Stomach (tissue), 4 donors: ENCODE measurements around the gene AKAP4.

Source experiments
- CTCF ChIP-seq, 7 experiments: fragments of 450-650 bp in 4 of 7; fragments of 200-600 bp in 3 of 7; sonication (generic) in 3 of 7; IDR thresholded peaks; one replicate each; pipeline ENCODE4 v1.5.1; 2016 to 2019; ENCODE audit warnings: antibody characterized with exemption in 7 of 7, control low read depth in 2 of 7, mild to moderate bottlenecking in 1 of 7
- EP300 ChIP-seq: sonication (generic); formaldehyde crosslinking; IDR thresholded peaks from one replicate; pipeline ENCODE4 v1.6.1; 2017; ENCODE audit warnings: antibody characterized with exemption
- POLR2A ChIP-seq, 4 donors: fragments of 450-650 bp; IDR thresholded peaks; one replicate each; pipeline ENCODE4 v1.6.1; 2016; ENCODE audit warnings: antibody characterized with exemption in 4 of 4, control low read depth in 2 of 4, mild to moderate bottlenecking in 1 of 4, moderate library complexity in 1 of 4
- POLR2AphosphoS5 ChIP-seq, 3 donors: sonication (generic); formaldehyde crosslinking; IDR thresholded peaks; one replicate each; pipeline ENCODE4 v1.6.1; 2016; ENCODE audit warnings: antibody characterized with exemption in 3 of 3

- no peak for TF ChIP-seq POLR2A (IDR thresholded peaks at IDR 0.05)
- TF ChIP-seq CTCF (IDR thresholded peaks at IDR 0.05) = no peak
- no peak for TF ChIP-seq EP300
- TF ChIP-seq POLR2AphosphoS5 (IDR thresholded peaks at IDR 0.05) = no peak
Observed at GRCh38 chrX:50161127-50161526, 39.7 kb downstream of the AKAP4 start.
